HG02970 (cell line): ENCODE measurements around the gene AGPAT1.

ENCODE experiments used
- ATAC-seq: cut with Tn5 transposase; IDR thresholded peaks from one replicate; pipeline ENCODE4 v1.9.1; 2021; ENCODE audit warnings: mild to moderate bottlenecking, moderate library complexity, moderate number of reproducible peaks; ENCODE audit not compliant: unreplicated experiment, low FRiP score

The AGPAT1 gene

DNA sequence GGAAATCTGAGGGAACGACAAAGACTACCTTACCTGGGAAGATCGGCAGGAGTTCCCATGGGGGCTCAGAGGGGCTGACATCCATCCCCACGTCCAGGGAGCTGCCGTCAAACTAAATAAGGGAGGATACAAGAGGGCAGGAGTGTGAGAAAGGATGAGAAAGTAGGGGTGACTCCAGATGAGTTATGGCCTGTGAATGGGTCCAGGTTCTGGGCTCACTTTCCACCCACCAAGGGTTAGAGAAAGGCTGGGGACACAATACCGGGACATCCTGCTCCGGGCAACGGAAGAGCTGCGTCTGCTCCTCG, 48.5 kb downstream of the AGPAT1 start:
- no peak for ATAC-seq

DNA sequence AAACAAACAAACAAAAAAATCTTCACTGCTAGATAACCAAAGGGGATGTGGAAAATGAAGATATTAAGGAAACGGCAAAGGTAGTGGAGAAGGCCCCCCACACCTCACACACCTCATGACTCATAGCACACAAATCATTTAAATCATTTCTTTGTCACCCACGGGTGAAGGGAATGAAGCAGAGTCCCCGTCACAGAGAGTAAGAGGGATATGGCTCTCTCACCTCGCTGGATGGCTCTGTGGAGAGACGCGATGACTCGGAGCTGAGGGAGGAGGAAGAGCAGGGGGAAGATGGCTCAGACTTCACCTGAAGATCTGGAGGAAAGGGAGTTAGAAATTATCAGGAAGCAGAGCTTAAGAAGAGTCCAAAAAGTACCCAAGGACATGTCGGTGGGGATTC, 49.0 kb downstream of the AGPAT1 start:
- no peak for ATAC-seq

DNA sequence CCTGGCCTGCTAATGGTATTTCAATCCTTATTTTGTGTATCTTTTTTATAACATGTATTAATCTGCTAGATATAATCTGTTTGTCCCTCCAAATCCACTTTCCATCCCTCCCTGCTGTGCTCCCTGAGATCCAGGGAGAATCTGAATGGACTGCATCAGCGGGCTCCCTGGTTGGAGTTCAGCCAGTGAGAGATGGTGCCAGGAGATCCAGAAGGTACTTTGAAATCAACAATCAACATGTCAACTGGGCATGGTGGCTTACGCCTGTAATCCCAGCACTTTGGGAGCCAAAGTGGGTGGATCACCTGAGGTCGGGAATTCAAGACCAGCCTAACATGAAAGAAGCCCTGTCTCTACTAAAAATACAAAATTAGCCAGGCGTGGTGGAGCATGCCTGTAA, 52.2 kb downstream of the AGPAT1 start:
- ATAC-seq, result no peak

DNA sequence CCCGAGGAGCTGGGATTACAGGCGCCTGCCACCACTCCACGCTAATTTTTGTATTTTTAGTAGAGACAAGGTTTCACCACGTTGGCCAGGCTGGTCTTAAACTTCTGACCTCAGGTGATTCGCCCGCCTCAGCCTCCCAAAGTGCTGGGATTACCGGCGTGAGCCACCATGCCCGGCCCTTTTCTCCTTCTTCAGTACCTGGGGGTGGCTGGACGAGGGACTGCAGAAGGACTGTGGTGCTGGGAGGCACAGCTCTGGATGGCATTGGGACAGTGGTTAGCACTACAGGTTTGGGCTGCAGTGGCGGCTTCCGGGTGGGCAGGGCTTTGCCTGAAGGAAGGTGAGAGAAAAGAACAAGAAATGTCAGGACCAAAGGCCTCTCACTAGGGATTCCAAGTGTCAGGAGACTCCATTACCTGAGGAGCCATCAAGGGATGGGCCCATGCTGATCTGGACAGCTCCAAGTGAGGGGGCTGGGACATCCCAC, 55.3 kb downstream of the AGPAT1 start:
- ATAC-seq, result no peak

DNA sequence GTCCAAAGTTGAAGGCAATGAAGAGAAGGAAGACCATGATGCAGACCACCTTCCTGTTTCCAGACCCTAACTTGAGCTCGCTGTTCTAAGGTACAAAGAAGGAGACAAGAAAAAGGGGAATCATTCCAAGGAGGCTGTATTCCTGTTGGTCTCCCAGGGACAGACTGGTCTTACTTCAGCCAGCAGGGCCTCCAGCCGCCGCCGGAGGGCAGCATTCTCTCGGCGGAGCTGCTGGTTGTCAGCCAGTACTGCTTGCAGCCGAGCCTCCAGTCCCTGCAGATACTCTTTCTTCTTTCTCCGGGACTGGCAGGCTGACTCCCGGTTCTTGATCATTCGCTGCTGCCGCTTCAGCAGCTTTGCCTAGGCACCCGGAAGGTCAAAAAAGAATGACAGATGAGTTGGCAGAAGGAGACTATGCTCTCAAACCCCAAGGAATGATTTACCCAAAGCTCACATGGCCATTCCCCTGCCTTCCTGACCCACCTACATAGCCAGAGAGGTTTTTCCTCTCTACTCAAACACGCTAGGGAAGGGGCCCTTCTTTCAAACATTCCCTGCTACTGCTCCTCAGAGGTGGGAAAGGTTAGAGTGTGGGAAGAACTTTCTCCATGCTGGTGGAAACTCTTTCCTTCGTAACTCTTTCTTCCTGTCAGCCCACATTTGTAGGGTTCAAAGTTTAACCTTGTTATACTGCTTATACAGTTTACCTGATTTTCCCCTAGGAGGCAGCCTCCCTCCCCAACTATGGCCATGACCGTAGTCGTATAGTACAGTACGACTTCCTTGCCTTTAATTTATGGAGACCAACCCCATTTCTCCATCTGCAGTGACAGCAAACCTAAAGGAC, 56.9 kb downstream of the AGPAT1 start:
- ATAC-seq, result no peak
